ENCODE measurements around the gene ADGRV1.

DNA sequence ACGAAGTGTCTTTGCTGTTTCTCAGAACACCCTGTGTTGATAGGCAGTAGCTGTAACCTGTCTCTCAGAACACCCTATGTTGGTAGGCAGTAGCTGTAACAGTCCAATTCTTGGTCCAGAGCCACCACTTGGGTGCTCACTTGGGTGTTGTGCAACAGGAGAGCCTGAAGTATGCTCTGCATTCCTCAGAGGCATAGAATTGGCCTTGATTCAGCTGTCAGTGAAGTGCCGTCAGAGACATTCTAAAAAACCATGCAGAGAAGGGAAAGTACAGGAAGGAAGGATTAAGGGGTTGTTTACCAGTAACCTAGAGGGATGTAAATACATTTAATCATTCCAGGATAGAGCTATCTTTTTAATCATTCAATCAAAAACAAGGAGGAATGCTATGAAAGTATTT lies 593.4 kb downstream of the ADGRV1 start:
- TF ChIP-seq, protein P1, sequence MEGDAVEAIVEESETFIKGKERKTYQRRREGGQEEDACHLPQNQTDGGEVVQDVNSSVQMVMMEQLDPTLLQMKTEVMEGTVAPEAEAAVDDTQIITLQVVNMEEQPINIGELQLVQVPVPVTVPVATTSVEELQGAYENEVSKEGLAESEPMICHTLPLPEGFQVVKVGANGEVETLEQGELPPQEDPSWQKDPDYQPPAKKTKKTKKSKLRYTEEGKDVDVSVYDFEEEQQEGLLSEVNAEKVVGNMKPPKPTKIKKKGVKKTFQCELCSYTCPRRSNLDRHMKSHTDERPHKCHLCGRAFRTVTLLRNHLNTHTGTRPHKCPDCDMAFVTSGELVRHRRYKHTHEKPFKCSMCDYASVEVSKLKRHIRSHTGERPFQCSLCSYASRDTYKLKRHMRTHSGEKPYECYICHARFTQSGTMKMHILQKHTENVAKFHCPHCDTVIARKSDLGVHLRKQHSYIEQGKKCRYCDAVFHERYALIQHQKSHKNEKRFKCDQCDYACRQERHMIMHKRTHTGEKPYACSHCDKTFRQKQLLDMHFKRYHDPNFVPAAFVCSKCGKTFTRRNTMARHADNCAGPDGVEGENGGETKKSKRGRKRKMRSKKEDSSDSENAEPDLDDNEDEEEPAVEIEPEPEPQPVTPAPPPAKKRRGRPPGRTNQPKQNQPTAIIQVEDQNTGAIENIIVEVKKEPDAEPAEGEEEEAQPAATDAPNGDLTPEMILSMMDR (IDR thresholded peaks at IDR 0.05; ENCODE audit: borderline replicate concordance, extremely low read depth, low read length, poor library complexity, severe bottlenecking), result no peak
- no peak for TF ChIP-seq EZH2 (IDR thresholded peaks at IDR 0.05; ENCODE audit: borderline replicate concordance, low read depth, low read length, severe bottlenecking)

Measured in DND-41 (cell line).